K562 (cell line): Measurements from ENCODE around the gene COA4. TPM values are rescaled to one million over a fixed set of nuclear protein-coding genes. Genes with fewer than 3 reads are reported as not detected.
"Not testable (repeated sequence)": the region's sequence is repeated elsewhere in the genome, so short reads cannot be mapped to it uniquely, and the experiment has no call there.

ENCODE experiments used
- ARID1B ChIP-seq: fragments of 450-650 bp; IDR thresholded peaks from 2 replicates; pipeline ENCODE4 v1.6.1; 2016; ENCODE audit warnings: antibody characterized with exemption, mild to moderate bottlenecking, inconsistent platforms
- ARNT ChIP-seq, 2 experiments: fragments of 450-650 bp; IDR thresholded peaks; 2 replicates each; pipeline ENCODE4 v1.6.1; 2016; ENCODE audit warnings: mild to moderate bottlenecking in 1 of 2
- C11orf30 ChIP-seq: fragments of 450-650 bp; IDR thresholded peaks from 2 replicates; pipeline ENCODE4 v1.6.1; 2016; ENCODE audit warnings: low read depth, mild to moderate bottlenecking
- CXXC5 ChIP-seq: fragments of 250-450 bp; sonication (Bioruptor Pico); IDR thresholded peaks from 2 replicates; pipeline ENCODE4 v1.8.0; 2022; ENCODE audit warnings: inconsistent platforms, mild to moderate bottlenecking, moderate library complexity
- EP400 ChIP-seq: fragments of 450-650 bp; IDR thresholded peaks from 2 replicates; pipeline ENCODE4 v1.6.1; 2017; ENCODE audit warnings: antibody characterized with exemption, mild to moderate bottlenecking, moderate library complexity
- GABPA ChIP-seq: fragments of 200-800 bp; sonication (Bioruptor generic); conservative IDR thresholded peaks from 2 replicates; pipeline ENCODE4 v1.6.1; 2016; ENCODE audit warnings: low read depth, missing genetic modification characterization, missing compliant biosample characterization
- KDM1A ChIP-seq, 2 experiments: fragments of 450-650 bp; IDR thresholded peaks; 2 replicates each; pipeline ENCODE4 v1.6.1; 2016; ENCODE audit warnings: mild to moderate bottlenecking in 2 of 2
- MAFF ChIP-seq: IDR thresholded peaks from 2 replicates; pipeline ENCODE4 v1.6.1; 2012; ENCODE audit warnings: low read length, improper control_type of control experiment
- MAFG ChIP-seq: fragments of 450-650 bp; conservative IDR thresholded peaks from 2 replicates; pipeline ENCODE4 v1.6.1; 2016; ENCODE audit warnings: missing genetic modification characterization, missing compliant biosample characterization
- MAFK ChIP-seq: IDR thresholded peaks from 2 replicates; pipeline ENCODE4 v1.6.1; 2011; ENCODE audit warnings: low read length, improper control_type of control experiment
- MAZ ChIP-seq, 2 experiments: fragments of 450-650 bp in 1 of 2; sonication (generic) in 1 of 2; formaldehyde crosslinking; IDR thresholded peaks in 1 of 2; conservative IDR thresholded peaks in 1 of 2; 2 replicates each; pipeline versions ENCODE4 v1.4.0 to v1.5.0; 2020; ENCODE audit warnings: mild to moderate bottlenecking in 1 of 2, missing genetic modification reagents in 1 of 2
- NFE2 ChIP-seq: IDR thresholded peaks from 2 replicates; pipeline ENCODE4 v1.6.1; 2014; ENCODE audit warnings: antibody characterized with exemption, low read depth
- REST ChIP-seq, 2 experiments: fragments of 450-650 bp; formaldehyde crosslinking in 1 of 2; IDR thresholded peaks; 2 replicates each; pipeline versions ENCODE4 v1.4.0 to v1.6.1; 2014 to 2020; ENCODE audit warnings: mild to moderate bottlenecking in 2 of 2, borderline replicate concordance in 1 of 2, low read depth in 1 of 2
- SMARCE1 ChIP-seq: fragments of 450-650 bp; IDR thresholded peaks from 2 replicates; pipeline ENCODE4 v1.7.1; 2016; ENCODE audit warnings: mild to moderate bottlenecking
- SUPT5H ChIP-seq: fragments of 450-650 bp; IDR thresholded peaks from 2 replicates; pipeline ENCODE4 v1.6.1; 2016
- TRIM28 ChIP-seq: fragments of 450-650 bp; IDR thresholded peaks from 2 replicates; pipeline ENCODE4 v1.6.1; 2017
- ZNF316 ChIP-seq: fragments of 450-650 bp; IDR thresholded peaks from 2 replicates; pipeline ENCODE4 v1.6.1; 2016
- ZNF384 ChIP-seq: IDR thresholded peaks from 2 replicates; pipeline ENCODE4 v1.6.1; 2012; ENCODE audit warnings: low read depth, low read length, improper control_type of control experiment
- polyA plus RNA-seq, 8 experiments: library from polyadenylated mRNA; depleted of rRNA in 4 of 8; stranded (reverse) in 5 of 8; unstranded in 3 of 8; fragments of >200 nt; fragmentation: Nextera tagmentation in 2 of 8; fragmentation: Illumina TruSeq in 1 of 8; extraction: Ambion mirVana in 2 of 8; extraction: Trizol in 1 of 8; gene quantifications; 2 replicates each; pipeline versions ENCODE4 v1.2.1 to v1.2.3, GENCODE V29; 2011 to 2014; ENCODE audit warnings: inconsistent platforms in 1 of 8, missing spikeins in 1 of 8
- total RNA-seq, 7 experiments: library from RNA; depleted of rRNA in 6 of 7; stranded (reverse); fragments of >200 nt in 6 of 7; fragmentation: Illumina TruSeq in 2 of 7; extraction: Trizol in 2 of 7; gene quantifications; 2 replicates each; pipeline versions ENCODE4 v1.2.1 to v1.2.3, GENCODE V29; 2011 to 2021; ENCODE audit warnings: low replicate concordance in 1 of 7
- TF ChIP-seq, protein P1 (sequence below): fragments of 450-650 bp; IDR thresholded peaks from 2 replicates; pipeline ENCODE4 v1.6.1; 2018; ENCODE audit not compliant: partially characterized antibody

The COA4 gene
- total and polyA plus RNA-seq, 9 of the 15 experiments (the other 6 are each of a cell fraction or from before 2014, with no cell fraction given) = 108 to 255 (median 152) TPM

DNA sequence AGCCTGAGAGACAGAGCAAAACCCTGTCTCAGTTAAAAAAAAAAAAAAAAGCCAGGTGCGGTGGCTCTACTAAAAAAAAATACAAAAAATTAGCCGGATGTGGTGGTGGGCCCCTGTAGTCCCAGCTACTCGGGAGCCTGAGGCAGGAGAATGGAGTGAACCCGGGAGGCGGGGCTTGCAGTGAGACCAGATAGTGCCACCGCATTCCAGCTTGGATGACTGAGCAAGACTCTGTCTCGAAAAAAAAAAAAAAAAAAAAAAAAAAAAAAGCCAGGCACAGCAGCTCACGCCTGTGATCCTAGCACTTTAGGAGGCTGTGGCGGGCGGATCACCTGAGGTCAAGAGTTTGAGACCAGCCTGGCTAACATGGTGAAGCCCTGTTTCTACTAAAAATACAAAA lies 3.8 kb upstream of the COA4 start (continued):
- TF ChIP-seq REST (IDR thresholded peaks at IDR 0.05; ENCODE audit: borderline replicate concordance) (peak; percentile 97), C11orf30 (peak; percentile 81), ARID1B (peak; percentile 56; the same call in 1 of the 2 replicates), KDM1A (IDR thresholded peaks at IDR 0.05) (0 out of 4 replicates have a peak, but pooled peaks of 1 of the 2 experiments have one; percentile 12), MAFF (peak; percentile 47; the same call in 1 of the 2 replicates), MAZ (CRISPR knock-in tag; conservative IDR thresholded peaks at IDR 0.05 in 1 of 2, IDR thresholded peaks at IDR 0.05 in 1 of 2) (0 out of 4 replicates have a peak, but pooled peaks of 1 of the 2 experiments have one; percentile 12), GABPA (tag) (0 out of 2 replicates have a peak, but pooled peaks have one; percentile 24), CXXC5 (CRISPR knock-in tag) (0 out of 2 replicates have a peak, but pooled peaks have one; percentile 19), TRIM28 (peak; percentile 75; the same call in 1 of the 2 replicates), ZNF316 (peak; percentile 79), NFE2 (peak; percentile 90), EP400 (peak; percentile 65), MAFG (tag) (peak; percentile 70), SUPT5H (0 out of 2 replicates have a peak, but pooled peaks have one; percentile 35), ARNT (IDR thresholded peaks at IDR 0.05) (0 out of 4 replicates have a peak, but pooled peaks of 1 of the 2 experiments have one; percentile 26), SMARCE1 (0 out of 2 replicates have a peak, but pooled peaks have one; percentile 48), ZNF384 (peak; percentile 98), MAFK (peak; percentile 32; the same call in 1 of the 2 replicates)
- TF ChIP-seq REST (CRISPR knock-in tag; IDR thresholded peaks at IDR 0.05; ENCODE audit: low read depth) = not testable (repeated sequence)
- TF ChIP-seq, protein P1, sequence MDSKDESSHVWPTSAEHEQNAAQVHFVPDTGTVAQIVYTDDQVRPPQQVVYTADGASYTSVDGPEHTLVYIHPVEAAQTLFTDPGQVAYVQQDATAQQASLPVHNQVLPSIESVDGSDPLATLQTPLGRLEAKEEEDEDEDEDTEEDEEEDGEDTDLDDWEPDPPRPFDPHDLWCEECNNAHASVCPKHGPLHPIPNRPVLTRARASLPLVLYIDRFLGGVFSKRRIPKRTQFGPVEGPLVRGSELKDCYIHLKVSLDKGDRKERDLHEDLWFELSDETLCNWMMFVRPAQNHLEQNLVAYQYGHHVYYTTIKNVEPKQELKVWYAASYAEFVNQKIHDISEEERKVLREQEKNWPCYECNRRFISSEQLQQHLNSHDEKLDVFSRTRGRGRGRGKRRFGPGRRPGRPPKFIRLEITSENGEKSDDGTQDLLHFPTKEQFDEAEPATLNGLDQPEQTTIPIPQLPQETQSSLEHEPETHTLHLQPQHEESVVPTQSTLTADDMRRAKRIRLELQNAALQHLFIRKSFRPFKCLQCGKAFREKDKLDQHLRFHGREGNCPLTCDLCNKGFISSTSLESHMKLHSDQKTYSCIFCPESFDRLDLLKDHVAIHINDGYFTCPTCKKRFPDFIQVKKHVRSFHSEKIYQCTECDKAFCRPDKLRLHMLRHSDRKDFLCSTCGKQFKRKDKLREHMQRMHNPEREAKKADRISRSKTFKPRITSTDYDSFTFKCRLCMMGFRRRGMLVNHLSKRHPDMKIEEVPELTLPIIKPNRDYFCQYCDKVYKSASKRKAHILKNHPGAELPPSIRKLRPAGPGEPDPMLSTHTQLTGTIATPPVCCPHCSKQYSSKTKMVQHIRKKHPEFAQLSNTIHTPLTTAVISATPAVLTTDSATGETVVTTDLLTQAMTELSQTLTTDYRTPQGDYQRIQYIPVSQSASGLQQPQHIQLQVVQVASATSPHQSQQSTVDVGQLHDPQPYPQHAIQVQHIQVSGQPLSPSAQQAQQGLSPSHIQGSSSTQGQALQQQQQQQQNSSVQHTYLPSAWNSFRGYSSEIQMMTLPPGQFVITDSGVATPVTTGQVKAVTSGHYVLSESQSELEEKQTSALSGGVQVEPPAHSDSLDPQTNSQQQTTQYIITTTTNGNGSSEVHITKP = peak; percentile 76
